NCI-H774 (cell line): ENCODE results near the gene MAB21L1.

Experiments
- DNase-seq: peaks from one replicate; lab custom pipeline; 2025; lab: John Stamatoyannopoulos, UW

The MAB21L1 gene

DNA sequence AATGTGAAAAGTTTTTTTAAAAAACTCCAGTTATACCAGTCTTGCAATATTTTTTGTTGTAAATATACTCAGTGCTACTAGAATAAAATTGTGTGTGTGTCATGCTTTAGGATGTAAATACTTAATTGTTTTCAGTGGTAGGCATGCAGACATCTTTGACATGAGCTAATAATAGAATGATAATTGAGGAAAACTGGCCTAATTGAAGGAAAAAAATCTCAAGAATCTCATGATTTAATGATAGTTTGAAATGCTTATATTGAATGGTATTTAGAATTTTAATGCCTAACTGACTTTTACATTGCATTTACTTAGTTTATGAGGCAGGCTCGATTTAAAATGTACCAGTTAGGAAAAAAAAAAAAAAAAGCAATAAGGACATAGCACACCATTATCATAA, 3.2 kb upstream of the MAB21L1 start:
- DNase-seq: no peak

DNA sequence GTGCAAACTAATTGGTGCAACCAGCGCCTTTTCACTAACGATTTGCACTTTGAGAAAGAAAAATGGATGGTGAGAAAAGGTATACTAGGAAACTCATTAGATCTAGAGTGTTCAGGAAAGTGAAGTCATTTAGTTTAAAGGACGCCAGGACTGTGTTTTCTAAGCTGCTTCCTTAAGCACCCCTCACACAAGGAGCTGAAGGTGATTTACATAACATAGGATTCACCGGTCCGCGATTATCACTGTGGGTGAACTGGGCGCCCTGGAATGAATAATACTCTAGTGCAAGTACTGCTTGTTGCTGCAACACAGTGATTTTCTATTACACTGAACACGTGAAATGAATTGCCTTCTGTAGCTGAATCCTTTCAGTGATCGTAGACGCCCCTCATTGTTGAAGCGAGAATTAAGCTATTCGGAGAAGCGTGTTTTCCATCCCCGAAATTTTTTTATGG, 2.6 kb upstream of the MAB21L1 start:
- no peak for DNase-seq

DNA sequence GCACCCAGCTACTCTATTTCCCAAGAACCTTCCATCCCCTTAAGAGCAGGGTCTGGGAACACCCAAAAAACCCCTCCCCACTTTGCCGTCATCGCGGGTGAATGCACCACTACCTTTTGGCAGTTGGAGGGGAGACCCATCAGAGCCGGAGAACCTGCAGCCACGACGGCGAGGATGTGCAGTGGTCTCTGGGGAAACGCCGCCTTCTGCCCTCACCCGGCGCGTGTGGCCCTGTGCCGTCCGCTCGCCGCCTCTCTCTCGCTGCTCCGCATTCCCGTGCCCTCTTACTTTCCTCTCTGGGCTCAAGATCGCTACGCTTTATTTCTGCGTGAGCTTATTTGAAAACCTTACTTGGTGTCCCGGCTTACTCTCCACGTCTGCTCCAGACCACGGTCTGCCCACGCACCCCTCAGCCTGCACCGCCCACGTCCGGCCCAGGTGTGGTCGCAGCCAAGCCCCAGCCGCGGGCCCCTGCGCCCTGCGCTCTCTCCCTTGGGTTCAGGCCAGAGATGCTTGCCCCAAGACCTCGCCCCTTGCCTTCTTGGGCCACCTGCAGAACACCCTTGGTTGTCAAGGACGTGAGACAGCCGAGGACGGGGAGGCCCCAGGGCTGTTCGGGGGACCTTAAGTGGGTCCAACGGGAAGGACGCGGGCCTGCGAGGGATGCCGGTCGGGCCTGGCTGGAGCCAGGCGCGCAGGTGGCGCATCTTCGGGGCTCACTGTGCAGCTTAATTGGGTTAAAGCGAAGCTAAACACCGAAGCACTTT, 2.0 kb upstream of the MAB21L1 start:
- no peak for DNase-seq

DNA sequence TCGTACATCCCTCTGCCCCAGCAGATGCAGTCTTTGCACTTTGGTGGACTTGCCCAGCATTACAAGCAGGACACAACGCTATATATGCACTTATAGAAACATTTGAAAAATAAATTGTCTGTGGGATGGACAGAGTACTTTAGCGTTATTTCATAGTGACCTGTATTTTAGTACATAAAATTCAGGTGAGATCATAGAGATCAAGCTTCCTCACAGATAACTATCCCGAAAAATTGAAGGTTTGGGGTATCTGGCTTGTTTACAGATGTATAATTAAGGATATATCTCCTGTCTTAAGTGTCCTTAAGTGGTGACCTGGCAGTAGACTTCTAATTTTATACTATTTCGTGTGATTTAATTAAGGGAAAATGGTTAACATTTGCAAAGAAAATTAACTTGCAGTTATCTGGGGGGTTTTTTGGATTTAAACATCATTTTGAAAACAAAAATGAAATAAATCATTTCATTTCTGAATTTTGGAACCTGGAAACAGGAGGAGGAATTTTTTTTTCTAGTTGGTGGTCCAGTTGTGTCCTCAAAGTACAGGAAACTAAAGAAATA, 977 bp upstream of the MAB21L1 start:
- no peak for DNase-seq

DNA sequence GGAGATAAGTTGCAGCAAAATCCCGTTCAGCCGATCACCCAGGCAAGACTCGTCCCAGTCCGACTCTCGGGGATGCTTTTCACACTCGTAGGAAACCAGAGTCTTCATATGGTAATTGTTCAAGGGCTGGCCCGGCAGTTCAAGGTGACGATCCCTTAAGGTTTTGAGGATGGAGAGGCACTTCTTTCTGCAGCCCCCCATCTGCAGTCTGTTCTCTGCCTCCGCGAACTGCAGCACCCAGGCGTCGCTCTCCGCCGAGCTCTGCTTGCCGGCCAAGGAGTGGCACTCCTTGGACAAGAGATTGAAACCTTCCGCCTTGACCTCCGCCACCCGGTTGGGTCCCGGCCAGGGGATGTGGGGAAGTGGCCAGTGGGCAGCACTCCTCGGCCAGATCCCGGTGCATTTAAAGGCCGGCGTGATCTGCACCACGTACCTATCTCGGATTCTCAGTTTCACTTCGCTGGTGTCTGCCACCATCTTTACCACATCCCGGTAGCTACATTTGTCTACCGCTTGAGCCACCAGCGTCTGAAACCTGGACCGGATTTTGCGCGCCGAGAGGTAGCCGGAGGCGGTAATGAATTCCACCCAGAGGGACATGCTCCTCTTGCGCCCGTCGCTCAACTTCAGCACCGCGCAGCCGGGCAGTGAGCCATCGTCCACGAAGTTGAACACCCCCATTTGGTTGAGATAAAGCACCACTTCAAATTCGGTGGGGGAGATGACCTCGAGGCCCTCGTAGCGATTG, 1.1 kb downstream of the MAB21L1 start:
- no peak for DNase-seq

DNA sequence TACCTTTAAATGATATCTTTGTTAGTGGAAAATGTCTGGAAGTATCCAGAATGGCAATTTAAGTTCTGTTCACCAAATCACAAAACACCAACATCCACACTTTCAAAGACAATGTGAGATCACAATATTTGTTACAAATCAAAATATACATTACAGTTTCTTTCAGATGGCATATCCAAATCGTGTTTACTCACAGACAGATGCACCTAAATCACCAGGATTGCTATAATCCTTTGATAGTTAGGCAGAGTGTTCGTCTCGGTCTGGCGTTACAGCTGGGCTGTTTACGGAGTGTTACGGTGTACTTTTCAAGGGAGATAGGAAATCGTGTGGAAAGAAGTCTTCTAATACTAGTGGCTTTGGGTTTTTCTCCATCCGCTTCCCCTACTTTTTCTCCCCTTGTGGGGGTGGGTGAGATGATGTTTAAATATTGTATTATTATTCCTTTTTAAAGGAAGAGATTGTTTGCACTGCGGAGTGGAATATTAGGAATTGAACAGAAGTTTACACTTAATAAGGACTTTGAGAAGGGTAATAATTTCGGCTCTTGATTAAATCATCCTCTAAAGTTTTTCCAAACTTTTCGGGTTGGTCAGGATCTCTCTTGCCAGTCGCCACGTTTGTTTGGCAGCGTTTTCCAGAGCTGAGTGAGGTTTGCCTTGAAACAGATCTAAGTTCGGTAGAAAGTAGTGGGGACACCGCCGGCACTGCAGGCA, 1.8 kb downstream of the MAB21L1 start:
- no peak for DNase-seq

DNA sequence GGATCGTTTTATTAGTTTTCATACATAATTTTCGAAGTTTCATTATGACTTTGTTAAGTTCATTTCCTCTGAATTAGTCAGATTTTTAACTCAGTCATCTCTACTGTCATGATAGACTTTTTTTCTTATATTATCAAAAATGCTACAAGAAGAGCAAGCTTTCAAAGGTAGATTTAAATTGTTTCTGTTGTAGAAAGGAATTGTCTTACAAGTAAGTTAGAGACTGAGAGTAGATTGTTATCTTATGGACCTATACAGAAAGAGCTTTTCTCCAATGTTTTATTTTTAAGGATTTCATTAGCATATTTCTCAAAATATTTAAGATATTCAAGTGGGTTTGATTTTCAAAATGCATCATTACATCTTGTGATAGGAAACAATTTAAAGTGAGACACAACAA, 2.7 kb downstream of the MAB21L1 start:
- DNase-seq: no peak

- no peak for DNase-seq
Observed at GRCh38 chr13:35473206-35473775, 3.2 kb downstream of the MAB21L1 start.

GRCh38 chr13:35472323-35472881, 4.1 kb downstream of the MAB21L1 start:
- no peak for DNase-seq

- DNase-seq: no peak
Observed at GRCh38 chr13:35471706-35472322, 4.7 kb downstream of the MAB21L1 start.

GRCh38 chr13:35470671-35471661, 5.5 kb downstream of the MAB21L1 start:
- DNase-seq: no peak

DNA sequence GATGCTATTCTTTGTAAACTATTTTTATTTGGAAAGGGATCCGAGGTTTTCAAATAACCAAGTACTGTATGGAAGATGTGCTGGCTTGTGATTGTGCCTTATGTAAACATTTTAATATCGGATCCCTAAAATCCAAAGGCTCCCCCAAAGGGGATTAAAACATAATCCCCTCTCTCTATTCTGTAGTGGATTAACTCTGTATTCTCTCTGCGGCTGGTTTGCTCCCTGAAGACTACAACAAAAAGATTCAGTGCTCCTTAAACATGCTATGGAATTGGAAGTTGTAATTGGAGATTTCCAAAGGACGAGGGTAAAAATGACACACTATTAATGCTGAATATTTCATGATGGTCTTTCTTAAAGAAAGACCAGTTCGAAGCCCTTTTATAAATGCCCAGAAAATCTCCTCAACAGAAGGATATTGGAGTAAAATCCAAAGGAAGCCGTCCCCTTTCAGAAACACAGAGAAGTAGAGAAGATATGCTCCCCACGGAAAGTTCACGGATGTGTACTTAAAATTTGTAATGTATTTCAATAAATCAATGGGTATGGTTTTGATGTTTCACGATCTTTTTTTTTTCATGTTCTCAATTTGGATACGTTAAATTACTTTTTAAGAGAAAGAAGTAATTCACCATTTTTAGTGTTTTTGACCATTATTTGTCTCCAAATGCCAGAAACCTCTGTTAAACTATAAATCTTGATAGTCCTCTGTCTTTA, 6.5 kb downstream of the MAB21L1 start:
- no peak for DNase-seq

- DNase-seq: no peak
Observed at GRCh38 chr13:35468195-35468594, 8.3 kb downstream of the MAB21L1 start.

- no peak for DNase-seq
Observed at GRCh38 chr13:35465371-35465770, 11.1 kb downstream of the MAB21L1 start.

DNA sequence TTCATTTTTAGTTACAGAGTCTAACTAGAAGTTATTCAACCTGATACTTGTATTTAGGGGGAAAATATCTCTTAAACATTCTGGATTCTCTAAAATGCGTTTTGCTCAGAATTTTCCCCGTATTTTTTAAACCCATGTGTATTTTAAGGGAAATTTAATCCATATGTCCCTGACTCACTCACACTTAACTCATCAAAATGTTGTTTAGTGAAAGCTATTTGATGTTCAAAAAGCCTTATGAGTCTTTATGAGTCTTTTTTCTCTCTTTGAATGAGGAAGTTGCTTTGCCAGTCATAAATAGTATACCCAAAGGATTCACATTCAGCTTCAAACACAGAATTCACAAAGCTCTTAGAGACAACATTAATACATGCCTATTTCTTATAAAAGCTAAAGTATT, 16.4 kb downstream of the MAB21L1 start:
- no peak for DNase-seq

GRCh38 chr13:35457258-35457657, 19.2 kb downstream of the MAB21L1 start:
- no peak for DNase-seq

DNA sequence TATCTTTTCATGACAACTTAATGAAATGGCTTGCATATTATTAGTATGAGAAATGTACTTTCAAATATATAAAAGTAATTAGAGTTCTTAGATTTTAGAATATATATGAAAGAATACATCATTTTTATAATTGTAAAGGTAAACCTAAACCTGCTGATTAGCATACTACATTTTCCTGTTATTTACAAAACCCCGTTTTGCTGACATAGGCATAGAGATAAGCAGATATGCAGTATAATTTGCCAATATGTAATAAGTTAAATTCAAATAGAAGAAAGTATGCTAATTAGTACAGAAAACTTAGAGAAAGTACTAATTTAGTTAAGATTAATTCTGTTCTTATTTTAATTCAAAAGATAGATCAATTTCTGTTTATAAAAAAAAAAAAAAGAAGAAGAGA, 21.5 kb downstream of the MAB21L1 start:
- no peak for DNase-seq

DNA sequence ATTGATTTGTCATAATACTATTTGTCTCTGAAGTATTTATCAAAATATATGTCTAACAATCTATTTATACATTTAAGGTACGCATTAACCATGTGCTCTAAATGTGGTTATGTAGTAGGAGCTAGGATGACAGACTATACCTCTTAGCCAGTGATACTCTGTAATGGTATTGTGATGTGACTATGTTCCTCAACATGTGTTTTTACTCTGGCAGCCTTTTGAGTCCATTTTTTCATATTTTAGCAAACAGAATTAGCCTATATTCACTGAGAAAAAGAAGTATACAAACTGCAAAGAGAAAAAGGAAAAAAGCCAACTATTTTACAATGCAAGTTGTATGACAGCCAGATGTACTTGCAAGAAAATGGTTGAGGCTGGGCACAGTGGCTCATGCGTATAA, 26.7 kb downstream of the MAB21L1 start:
- no peak for DNase-seq

- no peak for DNase-seq
Observed at GRCh38 chr13:35448465-35448864, 28.0 kb downstream of the MAB21L1 start.
